Measurements from ENCODE around the gene ZFP36L1.

ZFP36L1 gene

DNA sequence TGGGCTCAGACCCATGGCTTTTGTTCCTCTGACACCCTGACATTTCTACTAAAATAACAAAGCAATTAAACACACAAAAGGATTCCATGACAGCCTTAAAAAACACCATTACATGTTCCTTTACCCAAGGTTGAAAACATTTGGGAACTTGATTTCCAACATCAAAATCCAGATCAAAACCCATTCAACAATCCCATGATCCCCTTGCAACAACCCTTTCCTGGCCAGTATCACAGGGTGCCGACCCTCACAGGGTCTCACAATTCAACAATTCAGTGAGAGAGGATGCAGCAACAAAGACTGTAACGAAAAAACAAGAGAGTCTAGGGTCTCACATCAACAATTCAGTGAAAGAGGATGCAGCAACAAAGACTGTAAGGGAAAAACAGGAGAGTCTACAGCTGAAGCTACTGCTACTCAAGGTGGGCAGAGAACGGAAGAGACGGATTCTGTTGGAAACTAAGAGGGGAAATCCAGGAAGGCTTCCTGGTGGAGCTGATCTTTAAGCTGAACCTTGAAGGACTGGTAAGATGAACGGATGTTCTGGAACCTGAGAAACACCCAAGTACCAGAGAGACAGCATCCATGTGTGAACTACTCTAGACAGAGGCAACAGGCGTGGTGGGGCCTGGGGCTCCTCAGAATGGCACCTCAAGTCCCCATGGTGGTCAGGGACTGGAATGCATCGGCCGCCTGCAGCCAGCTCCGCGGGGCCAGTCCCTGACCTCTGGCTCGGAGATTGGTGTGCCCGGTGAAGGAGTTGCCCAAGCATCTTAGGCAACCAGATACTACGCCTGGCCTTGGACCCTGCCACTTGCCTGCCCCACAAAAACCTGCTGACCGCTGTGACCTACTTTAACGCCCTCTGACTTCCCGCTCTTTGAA is 22.7 kb upstream of the ZFP36L1 start:
- no peak for DNase-seq

DNA sequence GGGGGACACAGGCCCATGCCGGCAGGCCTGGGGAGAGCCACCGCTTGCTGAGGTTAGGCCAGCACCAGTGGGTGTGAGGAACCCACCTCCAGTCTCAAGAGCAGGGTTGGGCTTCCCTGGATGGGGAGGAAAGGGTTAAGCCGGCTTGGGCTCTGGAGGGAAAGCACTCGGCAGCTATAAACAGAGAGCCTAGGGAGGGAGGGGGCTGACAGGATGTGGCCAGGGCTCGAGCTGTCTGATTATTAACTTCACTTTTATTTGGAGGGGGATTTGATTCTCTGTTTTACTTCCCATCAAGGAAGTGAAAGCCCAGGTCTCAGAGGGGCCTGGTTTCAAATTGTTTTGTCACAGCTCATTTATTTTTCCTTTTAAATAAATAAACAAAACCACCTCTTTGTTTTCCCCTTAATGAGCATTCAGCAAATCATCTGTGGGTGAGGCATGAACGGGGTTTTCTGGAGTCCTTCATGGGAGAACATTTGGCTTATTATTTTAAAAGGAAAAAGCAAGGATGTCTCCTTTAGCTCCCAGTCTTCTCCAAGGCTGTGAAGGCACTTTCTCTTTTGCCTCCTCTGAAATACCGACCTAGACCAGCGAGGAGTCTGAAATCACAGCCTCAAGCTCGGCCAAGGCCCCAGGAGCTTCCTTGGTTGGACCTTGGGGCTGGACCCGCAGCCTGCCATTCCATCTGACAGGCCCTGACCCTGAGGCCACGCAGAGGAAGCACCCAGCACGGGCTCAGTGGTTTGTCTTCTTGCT is 21.9 kb upstream of the ZFP36L1 start:
- no peak for DNase-seq

DNA sequence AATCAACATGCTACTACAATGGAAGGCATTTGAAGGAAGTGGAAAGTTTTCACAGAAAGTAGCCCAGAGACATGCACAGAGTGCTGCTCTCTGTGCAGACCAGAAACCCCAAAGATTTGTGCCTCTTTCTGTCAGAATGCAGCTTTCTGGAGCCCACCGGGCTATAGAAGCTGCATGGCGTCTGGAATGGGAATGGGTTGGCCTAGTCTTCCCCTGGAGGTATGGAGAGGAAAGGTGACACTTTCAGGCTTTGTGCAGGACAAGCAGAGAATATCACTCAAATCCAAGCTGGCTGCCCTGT is 21.3 kb upstream of the ZFP36L1 start:
- no peak for DNase-seq

DNA sequence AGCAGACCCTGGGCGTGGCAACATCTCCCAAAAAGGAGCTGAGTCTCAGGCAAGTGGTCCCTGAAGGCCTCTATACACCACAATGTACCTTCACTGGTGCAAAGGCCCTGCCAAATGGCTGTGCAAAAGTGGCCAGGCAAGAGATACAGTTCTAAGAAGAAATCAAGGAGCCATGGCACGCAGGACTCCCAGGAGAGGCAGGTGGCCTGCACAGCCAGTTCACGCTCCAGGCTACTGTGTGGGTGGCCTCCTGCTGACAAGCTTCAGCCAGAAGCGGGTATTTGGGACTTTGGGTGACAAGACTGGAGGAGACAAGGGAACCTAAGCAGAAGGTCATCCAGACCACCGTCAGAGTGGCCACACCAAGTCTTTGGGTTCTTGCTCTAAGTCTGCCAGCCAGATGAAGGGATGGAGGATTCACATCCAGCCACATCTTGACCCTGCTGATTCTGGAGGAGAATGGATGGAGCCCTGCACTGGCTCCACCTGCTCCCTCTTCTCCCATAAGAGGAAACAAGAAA is 20.5 kb upstream of the ZFP36L1 start:
- DNase-seq, result no peak

DNA sequence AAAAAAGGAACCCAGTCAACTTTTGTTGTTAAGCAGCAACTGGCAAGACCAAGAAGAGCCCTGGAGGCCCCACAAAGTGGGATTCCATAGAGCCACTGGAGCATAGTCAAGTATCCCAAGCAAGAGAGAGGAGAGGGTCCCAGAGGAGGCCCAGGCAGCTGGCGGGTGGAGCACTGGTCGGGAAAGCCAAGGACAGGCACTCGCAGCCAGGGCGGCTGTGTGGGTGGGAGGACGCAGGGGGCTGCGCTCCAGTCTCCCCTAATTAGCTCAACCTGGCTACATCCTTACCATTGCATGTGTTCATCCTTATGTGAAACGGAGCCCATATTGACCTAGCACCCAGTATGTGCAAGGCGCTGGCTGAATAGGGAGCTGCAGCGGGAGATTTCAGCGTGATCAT is 18.3 kb upstream of the ZFP36L1 start:
- DNase-seq, result no peak

DNA sequence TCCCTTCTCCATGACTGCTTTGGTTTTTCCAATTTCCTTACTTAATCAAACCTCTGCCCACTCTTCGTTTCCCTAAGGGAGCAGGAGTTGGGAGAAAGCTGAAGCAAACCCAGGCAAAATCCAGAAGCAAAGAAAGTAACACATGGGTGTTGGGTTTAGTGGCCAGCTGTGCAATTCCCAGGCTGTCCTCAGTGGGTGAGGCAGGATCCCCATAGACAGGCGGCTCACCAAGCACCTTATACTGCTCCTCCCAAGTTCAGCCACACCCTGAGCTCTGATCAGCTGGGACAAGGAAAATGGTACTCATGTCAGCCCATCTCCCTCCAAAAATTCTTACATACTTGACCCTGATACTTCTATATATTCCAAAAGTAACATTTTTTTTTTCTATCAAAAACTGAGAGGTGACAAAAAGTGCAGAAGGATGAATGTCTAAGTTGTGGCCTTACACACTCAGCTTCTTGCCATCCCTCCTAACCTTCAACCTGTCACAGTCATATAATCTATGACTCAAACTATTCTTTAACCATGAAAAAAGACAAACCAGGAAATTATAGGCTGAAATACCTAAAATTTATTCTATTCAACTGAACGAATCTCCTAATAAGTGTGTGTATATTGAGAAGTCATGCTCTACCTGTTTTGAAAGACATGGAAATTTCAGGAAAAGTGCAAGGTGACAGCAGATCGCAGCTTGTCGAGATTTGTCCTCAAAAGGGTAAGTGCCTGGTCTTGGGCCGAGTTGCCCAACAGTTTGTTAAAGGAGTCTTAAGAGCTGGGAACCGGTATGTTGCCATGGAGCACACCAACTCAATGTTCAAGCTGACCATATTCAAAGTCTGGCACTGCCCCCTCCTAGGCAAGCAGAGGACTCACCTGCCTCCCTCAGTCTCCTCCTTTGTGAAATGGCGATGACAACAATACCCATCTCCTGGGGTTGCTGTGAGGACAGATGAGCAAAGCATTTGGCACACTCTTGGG is 17.6 kb upstream of the ZFP36L1 start:
- DNase-seq, result no peak

DNA sequence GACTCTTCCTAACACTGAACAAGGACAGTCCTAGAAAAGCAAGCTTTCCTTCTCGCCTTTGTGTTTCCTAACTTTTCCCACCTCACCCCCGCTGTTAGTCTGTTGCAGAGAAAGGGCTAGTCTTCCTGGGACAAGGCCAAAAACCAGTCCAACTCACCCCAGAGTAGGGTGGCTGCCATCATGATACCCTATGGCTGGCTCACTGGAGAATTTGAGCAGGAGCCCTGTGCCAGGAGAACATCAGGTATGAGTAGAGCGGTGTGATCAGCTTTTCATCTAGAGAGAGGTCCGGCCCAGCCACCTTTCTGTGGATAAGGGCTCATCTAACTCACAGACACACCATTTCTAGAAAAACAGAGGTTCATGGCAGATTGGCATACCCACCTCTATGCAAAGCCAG is 16.7 kb upstream of the ZFP36L1 start:
- DNase-seq, result no peak

DNA sequence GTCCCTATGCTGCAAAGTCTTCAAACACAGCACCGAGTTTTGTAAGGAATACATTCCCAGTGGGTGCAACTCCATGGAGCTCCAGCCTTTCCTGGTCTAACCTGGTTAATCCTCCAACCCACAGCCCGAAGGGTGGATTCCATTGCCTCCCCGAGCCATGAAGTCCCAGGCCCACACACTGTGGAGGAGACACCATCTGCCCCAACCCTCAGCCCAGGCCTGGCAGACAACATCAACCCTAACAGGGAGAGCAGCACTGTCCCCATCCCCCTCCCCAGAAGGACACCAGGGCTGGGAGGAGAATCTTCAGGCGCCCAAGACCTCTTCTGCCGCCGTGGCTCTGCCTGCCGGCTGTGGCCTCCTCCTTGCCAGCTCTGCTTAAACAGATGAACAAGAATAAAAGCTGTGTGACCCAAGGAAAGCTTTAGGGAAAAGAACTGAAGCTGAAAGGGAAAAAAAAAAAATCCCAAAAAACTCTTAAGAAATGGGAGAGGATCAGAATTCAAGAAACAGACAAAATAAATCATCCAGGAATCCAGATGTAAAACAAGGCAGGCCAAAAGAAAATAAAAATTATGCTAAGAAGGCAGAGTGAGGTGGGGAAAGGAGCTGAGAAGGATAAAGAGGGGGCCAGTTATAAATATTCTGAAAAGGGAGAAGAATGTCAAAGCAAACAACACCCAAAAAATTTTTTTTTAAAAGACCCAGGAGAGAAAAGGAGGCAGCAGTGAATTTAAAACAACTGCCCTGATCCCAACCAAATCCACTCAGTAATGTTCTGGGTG is 16.0 kb upstream of the ZFP36L1 start:
- DNase-seq, result no peak

DNA sequence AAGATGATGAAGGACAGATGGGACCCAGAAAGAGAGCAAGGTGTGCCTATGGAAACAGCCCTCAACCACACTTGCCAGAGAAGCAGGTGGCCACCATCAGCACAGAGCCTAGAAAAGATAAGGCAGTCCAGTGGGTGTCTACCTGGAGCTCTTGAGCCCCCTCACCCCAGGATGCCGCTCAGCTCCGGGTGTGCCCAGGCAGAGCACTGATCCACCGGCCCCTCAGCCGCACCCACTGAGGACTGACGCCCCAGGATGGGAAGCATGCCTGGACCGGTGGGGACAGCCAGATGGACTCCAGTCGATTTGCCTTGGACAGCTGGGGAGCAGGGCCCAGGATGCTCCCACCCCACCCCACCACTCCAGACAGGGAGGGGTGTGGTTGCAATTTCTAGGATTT is 15.1 kb upstream of the ZFP36L1 start:
- no peak for DNase-seq

DNA sequence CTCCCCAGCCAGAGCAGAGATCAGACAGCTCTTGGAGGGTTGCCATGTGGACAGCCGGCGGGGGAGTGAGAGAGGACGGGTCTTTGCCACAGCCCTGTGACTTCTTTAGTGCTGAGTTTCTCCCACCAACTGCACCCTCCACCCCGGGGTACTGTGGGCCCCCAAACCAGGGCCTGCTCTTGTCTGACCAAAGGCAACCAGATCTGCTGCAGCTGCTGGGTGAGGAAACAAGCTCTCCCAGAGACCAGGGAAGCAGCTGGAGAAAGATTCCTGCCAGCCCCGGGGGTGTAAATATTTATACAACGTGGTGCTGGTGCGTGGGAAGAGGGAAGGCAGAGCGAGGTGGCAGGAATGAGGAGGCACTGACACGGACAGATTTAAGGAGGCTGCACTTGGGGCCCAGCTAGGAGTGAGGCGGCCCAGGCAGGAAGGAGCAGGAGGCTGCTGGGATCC is 14.3 kb upstream of the ZFP36L1 start:
- no peak for DNase-seq

DNA sequence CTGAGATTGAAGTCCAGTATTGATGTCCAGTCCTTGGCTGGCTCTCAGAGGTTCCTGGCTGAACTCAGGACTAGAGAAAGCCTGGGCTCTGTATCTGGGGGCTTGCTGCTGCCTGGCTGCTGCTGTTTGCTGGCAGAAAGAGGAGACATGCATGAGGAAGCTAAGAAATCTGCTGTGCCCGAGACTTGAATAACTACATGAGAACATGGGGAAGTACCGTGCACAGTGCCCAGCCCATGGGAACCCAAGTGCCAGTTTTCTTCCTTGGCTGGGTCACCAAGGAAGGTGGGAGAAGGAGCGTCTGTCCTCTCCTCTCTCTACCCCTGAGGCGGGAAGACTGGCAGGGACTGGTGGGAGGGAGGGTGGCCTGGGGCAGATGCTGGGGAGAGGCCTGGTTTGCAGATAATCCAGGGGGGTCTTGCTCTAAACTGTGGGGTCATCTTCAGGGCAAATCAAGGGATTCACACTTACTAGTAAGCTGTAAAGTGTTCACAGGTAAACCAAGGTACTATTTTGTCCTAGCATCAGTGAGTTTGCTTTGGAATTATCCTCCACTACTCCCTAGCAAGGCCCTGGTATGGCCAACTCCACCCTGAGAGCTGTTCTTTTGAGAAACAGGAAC is 13.8 kb upstream of the ZFP36L1 start:
- no peak for DNase-seq

DNA sequence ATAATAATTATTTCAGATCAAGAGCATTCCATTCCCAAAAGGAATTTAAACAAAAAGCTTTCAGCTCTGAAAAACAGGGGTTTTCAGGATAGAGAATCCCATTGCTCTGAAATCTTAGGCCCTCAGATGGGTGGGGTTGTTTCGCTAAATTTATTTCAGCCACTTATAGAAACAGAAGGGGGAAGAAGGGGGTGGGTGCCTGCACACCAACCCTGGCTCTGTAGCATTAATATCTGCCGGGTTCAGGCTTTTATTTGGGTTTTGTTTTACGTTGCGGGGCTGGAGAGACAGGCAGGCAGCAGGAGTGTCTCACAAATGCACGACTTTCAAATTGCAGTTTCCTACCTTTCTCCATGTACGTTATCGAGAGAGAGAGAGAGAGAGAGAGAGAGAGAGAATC is 12.5 kb upstream of the ZFP36L1 start:
- DNase-seq, result no peak

DNA sequence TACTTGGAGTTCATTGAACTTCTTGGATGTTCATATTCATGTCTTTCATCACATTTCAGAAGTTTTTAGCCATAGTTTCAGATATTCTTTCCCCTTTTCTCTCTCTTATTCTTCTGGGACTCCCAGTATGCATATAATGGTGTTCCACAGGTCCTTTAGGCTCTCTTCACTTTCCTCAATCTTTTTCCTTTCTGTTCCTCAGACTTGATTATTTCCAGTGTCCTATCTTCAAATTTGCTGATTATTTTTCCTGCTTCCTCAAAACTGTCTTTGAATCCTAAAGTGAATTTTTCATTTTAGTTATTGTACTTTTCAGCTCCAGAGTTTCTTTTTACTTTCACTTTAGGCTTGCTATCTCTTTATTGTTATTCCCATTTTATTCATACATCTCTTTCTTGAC is 8.8 kb upstream of the ZFP36L1 start:
- DNase-seq, result no peak

DNA sequence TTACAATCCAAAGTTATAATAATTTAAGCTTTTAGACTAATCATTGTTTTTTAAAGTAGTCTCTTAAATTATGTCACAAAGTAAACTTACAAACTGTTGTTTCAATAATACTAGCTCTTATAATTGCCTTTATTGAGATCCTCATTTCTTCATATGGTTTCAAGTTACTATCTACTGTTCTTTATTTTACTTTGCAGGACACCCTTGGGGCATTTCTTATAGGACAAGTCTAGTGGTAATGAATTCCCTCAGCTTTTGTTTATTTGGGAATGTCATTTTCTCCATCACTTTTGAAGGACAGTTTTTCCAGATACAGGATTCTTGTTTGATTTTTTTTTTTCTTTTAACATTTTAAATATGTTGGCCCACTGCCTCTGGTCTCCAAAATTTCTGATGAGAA is 8.1 kb upstream of the ZFP36L1 start:
- DNase-seq, result no peak

DNA sequence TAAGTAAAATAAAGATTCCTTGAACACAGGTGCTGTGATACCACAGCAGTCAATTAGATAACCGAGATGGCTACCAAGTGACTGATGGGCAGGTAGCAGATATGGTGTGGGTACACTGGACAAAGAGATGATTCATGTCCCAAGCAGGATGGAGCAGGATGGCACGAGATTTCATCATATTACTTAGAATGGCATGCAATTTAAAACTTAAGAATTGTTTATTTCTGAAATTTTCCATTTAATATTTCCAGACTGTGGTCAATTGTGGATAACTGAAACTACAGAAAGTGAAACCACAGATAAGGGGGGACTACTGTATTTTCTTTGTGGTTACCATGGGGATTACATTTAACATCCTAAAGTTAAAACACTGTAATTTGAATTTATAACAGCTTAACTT is 7.5 kb upstream of the ZFP36L1 start:
- DNase-seq, result no peak

DNA sequence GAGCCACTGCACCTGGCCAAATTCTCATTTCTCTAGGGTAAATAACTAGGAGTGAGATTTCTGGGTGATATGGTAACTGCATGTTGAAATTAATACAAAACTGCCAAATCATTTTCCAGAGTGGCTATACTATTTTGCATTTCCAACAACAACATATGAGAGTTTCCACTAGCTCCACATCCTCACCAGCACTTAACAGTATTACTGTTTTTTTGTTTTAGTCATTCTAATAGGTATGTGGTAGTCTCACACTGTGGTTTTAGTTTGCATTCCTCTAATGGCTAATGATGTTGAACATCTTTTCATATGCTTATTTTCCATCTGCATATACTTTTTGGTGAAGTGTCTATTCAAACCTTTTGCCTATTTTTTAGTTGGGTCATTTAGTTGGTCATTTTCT is 5.8 kb upstream of the ZFP36L1 start:
- DNase-seq, result no peak

DNA sequence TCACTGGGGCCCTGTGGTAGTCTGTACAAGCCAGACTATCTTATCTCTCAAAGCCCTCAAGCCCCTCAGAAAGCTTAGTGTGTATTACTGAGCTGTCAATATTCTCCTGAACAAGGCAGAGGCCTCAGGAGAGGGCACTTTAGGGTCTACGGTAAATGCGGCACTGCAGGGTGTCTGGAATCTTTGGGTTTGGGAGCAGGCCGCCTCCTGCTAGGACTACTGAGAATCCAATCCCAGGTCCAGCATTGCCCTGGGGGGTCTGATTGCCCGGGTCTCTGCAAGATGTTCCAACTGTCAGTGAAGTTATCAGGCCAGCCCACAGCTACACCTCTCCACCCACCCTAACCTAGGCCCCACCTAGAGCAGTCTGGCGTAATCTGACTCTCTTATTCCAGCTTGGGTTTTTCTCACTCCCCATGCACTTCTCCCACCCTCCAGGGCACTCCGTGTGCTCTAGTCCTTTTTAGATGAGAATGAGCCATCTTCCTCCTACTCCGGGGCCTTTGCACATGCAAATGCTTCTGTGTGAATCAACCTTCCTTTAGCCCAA is 4.3 kb upstream of the ZFP36L1 start:
- DNase-seq, result no peak

DNA sequence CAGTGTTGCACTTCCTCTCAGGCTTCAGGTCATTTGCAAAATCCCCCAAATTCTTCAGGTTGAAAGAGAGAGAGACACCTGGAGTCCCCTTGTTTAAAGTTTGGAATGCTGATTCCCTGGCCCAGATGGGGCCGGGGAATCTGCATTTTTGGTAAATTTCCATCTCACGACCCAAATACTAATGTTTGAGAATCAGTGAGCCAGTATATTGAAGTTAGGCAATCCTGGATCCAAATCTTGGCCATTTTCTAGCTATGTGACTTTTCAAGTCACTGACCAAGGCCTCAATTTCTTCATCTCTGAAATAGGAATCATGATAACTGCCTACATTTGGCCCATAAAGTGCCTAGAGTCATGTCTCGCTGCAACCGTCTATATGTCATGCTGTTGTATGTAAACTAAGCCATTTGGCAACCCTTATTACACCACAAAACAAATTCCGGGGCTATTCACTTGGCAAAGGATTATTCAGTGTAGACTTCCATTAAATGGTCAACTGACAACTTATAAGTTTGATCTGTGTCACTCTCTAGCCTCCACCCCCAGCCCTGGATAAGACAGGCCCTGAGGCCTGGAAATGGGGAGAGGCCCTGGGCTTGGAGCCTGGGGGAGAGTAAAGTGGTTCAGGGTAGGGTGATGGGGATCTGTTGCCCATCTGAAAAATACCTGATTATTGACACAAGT is 3.7 kb upstream of the ZFP36L1 start:
- DNase-seq, result no peak

DNA sequence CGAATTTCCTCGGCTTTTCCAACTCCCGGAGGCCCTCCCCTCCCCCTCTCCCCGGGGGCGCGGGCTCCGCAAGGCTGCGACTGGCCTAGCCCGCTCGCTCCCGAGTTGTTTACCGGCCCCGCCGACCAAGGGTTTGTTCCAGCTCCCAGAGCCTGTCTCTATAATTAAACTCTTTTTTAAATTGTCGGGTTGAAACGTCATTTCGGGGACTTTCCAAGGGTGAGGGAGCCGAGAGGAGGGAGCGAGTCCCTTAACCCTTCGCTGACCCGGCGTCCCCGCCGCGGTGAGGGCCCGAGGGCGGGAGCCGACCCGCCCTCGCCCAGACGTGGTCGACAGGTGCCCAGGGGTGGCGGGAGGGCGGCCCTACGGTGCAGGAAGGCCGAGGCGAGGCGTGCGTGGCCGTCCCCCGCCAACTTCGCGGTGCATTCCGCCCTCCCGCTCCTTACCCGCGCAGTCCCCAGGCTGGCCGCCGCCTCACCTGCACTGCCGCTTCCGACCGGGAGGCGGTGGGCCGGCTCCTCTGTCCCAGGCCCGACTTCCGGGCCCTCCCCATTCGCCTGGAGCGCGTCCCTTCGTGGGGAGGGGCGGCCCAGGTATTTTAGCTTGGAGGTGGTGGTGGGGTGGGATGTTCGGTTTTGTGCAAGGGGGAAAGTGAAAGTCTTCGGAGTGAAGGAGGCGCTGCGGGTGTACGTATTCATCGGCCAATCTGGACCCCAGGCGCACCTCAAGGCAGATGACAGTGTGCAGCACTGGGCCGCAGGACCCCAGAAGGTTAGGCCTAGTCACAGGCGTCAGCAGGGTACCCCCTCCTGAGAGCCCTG is 2.9 kb upstream of the ZFP36L1 start:
- no peak for DNase-seq
